Measurements from ENCODE around the gene BCAP31.

DNA sequence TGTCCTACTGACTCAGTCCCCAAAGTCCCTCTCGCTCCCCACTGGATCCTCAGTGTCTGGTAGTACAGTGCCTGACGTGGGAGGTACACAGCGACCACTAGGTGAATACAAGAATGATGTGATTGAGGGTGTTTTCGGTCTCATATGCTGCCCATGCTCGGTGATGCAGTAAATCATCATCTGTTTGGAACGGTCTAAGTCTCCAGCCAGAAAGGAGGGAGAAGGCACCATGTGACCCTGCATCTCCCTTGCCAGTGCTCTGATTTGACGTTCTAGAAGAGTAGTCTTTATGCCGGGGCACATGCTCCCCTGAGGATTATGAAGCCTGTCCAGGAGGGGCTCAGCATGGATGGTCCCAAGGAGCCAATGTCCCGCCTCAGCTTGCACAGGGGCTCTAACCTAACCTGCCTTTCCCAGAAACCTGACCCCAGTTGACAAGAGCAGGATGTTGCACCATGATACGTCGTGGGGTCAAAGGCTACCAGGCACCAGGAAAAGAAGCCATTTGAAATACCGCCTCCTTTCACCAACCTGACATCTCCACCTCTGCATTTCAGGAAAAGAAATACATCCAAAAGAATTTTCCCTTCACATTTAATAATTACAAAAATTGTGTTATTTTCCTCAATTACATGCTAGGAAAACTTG lies 26.1 kb upstream of the BCAP31 start:
- TF ChIP-seq POLR2A (IDR thresholded peaks at IDR 0.05) = no peak
- TF ChIP-seq, protein P1, sequence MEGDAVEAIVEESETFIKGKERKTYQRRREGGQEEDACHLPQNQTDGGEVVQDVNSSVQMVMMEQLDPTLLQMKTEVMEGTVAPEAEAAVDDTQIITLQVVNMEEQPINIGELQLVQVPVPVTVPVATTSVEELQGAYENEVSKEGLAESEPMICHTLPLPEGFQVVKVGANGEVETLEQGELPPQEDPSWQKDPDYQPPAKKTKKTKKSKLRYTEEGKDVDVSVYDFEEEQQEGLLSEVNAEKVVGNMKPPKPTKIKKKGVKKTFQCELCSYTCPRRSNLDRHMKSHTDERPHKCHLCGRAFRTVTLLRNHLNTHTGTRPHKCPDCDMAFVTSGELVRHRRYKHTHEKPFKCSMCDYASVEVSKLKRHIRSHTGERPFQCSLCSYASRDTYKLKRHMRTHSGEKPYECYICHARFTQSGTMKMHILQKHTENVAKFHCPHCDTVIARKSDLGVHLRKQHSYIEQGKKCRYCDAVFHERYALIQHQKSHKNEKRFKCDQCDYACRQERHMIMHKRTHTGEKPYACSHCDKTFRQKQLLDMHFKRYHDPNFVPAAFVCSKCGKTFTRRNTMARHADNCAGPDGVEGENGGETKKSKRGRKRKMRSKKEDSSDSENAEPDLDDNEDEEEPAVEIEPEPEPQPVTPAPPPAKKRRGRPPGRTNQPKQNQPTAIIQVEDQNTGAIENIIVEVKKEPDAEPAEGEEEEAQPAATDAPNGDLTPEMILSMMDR (IDR thresholded peaks at IDR 0.05) = no peak
- TF ChIP-seq POLR2AphosphoS5 (IDR thresholded peaks at IDR 0.05) = no peak
- no peak for TF ChIP-seq EP300 (IDR thresholded peaks at IDR 0.05)

Data from sigmoid colon (tissue), 4 donors.